Breast epithelium (tissue), 4 donors: ENCODE data around the gene SLC25A21. TPM values are rescaled to one million over a fixed set of nuclear protein-coding genes. Genes with fewer than 3 reads are reported as not detected.

Experiments
- DNase-seq, 2 donors: peaks; one replicate each; pipeline ENCODE4 v3.0.0-alpha.2; 2019; ENCODE audit warnings: low spot score in 2 of 2
- H3K27ac ChIP-seq, 2 donors: fragments of 200-600 bp; sonication (generic) in 1 of 2; one replicate each; pipeline ENCODE4 v1.5.1; 2016 to 2019; ENCODE audit warnings: mild to moderate bottlenecking in 1 of 2
- H3K27me3 ChIP-seq, 2 donors: fragments of 200-600 bp; sonication (generic) in 1 of 2; one replicate each; pipeline versions ENCODE4 v1.5.1 to v1.6.0; 2017 to 2019; ENCODE audit warnings: control low read depth in 1 of 2, mild to moderate bottlenecking in 1 of 2
- H3K36me3 ChIP-seq: fragments of 200-600 bp; one replicate; pipeline ENCODE4 v1.5.1; 2019
- H3K4me1 ChIP-seq, 2 donors: fragments of 200-600 bp; sonication (generic); one replicate each; pipeline ENCODE4 v1.5.1; 2016 to 2019; ENCODE audit warnings: control low read depth in 1 of 2
- H3K4me3 ChIP-seq, 3 donors: fragments of 200-600 bp; sonication (generic); 1 replicate in 2 of 3; 2 replicates in 1 of 3; pipeline ENCODE4 v1.5.1; 2016 to 2019; ENCODE audit warnings: mild to moderate bottlenecking in 3 of 3, moderate library complexity in 2 of 3
- H3K9me3 ChIP-seq, 2 donors: fragments of 200-600 bp; sonication (generic) in 1 of 2; one replicate each; pipeline ENCODE4 v1.5.1; 2016 to 2019; ENCODE audit warnings: control low read depth in 1 of 2
- POLR2A ChIP-seq: fragments of 450-650 bp; IDR thresholded peaks from one replicate; pipeline ENCODE4 v1.6.1; 2016; ENCODE audit warnings: antibody characterized with exemption, mild to moderate bottlenecking, moderate library complexity
- POLR2AphosphoS5 ChIP-seq, 3 donors: sonication (generic); formaldehyde crosslinking; IDR thresholded peaks; one replicate each; pipeline ENCODE4 v1.6.1; 2017; ENCODE audit warnings: antibody characterized with exemption in 3 of 3
- intact Hi-C: fragments of 100-400 bp; cut with DNase I; formaldehyde crosslinking; loops from one replicate; pipeline ENCODE4 v1.15.1; 2023; ENCODE audit warnings: low total_unique reads
- total RNA-seq, 3 donors: library from RNA; depleted of rRNA; stranded (reverse); fragments of >200 nt; gene quantifications; one replicate each; pipeline ENCODE4 v1.1.0, GENCODE V29; 2016
- TF ChIP-seq, protein P1 (sequence below), 3 donors: fragments of 450-650 bp; IDR thresholded peaks; one replicate each; pipeline ENCODE4 v1.5.1; 2016 to 2017; ENCODE audit warnings: antibody characterized with exemption in 3 of 3, mild to moderate bottlenecking in 3 of 3, moderate library complexity in 3 of 3

SLC25A21 gene
- total RNA-seq, 3 donors from 2014 or later: 0.66 to 2.3 (median 1.6) TPM

DNA sequence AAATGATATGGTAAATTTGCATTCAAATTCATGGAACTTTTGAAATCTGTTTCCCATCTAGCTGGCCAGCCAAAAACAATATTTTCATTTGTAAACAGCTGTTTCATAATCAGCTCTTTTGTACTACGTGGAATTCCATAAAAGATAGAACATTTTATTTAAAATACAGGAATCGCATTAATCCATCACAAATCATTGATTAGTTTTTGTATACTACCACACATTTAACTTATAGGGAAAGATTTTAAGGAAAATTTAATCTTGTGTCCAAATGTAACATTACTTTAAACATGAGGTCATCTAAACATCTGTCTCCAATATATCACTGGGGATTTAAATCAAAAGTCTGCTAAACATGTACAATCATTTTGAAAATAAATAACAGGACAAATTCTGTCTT lies 33.5 kb downstream of the SLC25A21 start:
- H3K27ac ChIP-seq: no peak overlapping the region
- no peaks in the 10 kb centered on the region for H3K36me3 ChIP-seq
- intact Hi-C loops: no loop called here
- TF ChIP-seq POLR2AphosphoS5 (IDR thresholded peaks at IDR 0.05) (no peak), POLR2A (no peak)
- TF ChIP-seq, protein P1, sequence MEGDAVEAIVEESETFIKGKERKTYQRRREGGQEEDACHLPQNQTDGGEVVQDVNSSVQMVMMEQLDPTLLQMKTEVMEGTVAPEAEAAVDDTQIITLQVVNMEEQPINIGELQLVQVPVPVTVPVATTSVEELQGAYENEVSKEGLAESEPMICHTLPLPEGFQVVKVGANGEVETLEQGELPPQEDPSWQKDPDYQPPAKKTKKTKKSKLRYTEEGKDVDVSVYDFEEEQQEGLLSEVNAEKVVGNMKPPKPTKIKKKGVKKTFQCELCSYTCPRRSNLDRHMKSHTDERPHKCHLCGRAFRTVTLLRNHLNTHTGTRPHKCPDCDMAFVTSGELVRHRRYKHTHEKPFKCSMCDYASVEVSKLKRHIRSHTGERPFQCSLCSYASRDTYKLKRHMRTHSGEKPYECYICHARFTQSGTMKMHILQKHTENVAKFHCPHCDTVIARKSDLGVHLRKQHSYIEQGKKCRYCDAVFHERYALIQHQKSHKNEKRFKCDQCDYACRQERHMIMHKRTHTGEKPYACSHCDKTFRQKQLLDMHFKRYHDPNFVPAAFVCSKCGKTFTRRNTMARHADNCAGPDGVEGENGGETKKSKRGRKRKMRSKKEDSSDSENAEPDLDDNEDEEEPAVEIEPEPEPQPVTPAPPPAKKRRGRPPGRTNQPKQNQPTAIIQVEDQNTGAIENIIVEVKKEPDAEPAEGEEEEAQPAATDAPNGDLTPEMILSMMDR (IDR thresholded peaks at IDR 0.05): no peak
- DNase-seq: no peak
- no peak overlapping the region for H3K4me3 ChIP-seq
- no peaks in the 10 kb centered on the region for H3K27me3 ChIP-seq
- no peaks in the 10 kb centered on the region for H3K9me3 ChIP-seq
- H3K4me1 ChIP-seq: no peaks in the 10 kb centered on the region

DNA sequence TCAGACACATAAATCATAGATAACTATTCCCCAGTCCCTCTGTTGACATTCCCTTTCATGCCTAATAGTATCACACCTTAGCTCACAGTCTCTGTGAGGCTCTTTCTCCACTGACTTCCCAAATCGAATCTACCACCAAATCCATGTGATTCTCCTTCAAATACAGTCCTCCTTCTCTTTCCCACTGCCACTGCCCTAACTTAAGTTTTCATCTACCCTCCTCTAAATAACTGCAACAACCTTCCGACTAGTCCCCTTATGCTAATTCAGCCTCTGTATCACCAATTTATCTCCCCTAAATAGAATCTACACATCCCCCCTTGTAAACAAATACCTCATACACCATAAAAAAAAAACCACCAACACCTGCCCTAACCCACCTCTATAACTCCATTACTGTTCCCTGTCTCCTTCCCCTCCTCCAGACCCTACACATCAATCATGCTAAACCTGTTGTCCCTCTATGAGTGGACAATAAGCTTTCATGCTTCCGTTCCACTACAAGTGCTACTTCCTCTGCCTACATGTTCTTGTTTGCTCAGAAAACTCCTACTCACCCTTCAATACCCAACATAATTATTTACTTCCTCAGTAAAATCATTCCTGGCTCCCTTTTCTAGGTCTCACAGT lies 39.0 kb downstream of the SLC25A21 start:
- H3K36me3 ChIP-seq: no peaks in the 10 kb centered on the region
- no peak overlapping the region for H3K27ac ChIP-seq
- no peaks in the 10 kb centered on the region for H3K9me3 ChIP-seq
- TF ChIP-seq POLR2A (no peak), POLR2AphosphoS5 (IDR thresholded peaks at IDR 0.05) (no peak)
- TF ChIP-seq, protein P1 (IDR thresholded peaks at IDR 0.05): no peak
- H3K4me3 ChIP-seq: no peak overlapping the region
- H3K4me1 ChIP-seq: no peaks in the 10 kb centered on the region
- intact Hi-C loops: no loop called here
- H3K27me3 ChIP-seq: no peaks in the 10 kb centered on the region
- DNase-seq: no peak

GRCh38 chr14:37131205-37131604 lies 41.2 kb downstream of the SLC25A21 start:
- Histone ChIP-seq H3K27me3 (no peaks in the 10 kb centered on the region), H3K36me3 (no peaks in the 10 kb centered on the region), H3K4me1 (no peaks in the 10 kb centered on the region), H3K9me3 (no peaks in the 10 kb centered on the region), H3K27ac (no peak overlapping the region), H3K4me3 (no peak overlapping the region)
- TF ChIP-seq, protein P1 (IDR thresholded peaks at IDR 0.05): no peak
- TF ChIP-seq POLR2AphosphoS5 (IDR thresholded peaks at IDR 0.05) (no peak), POLR2A (no peak)
- DNase-seq: no peak
- intact Hi-C loops: no loop called here

DNA sequence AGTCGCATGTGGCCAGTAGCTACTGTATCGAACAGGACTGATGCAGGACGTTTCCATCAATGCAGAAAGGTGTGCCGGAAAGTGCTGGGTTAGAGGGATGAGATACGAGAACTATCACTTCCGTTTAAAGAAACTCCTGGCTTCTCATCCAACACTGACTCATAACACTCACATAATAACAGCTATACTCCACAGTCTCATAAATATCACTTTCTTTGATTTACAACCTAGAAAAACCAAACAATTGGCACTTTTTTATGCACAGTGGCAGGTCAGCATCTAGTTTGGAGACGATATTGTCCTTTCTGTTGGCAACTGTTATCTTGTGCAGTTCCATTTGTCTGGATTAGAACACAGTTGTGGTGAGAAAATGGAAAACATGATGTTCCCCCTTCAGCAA lies 43.4 kb downstream of the SLC25A21 start:
- Histone ChIP-seq H3K36me3 (no peaks in the 10 kb centered on the region), H3K27ac (no peak overlapping the region), H3K4me3 (no peak overlapping the region), H3K27me3 (no peaks in the 10 kb centered on the region), H3K9me3 (no peaks in the 10 kb centered on the region), H3K4me1 (no peaks in the 10 kb centered on the region)
- DNase-seq: no peak
- intact Hi-C loops: no loop called here
- TF ChIP-seq POLR2A (no peak), POLR2AphosphoS5 (IDR thresholded peaks at IDR 0.05) (no peak)
- TF ChIP-seq, protein P1 (IDR thresholded peaks at IDR 0.05): no peak

- Histone ChIP-seq H3K4me3 (no peak overlapping the region), H3K27me3 (no peaks in the 10 kb centered on the region), H3K9me3 (peaks cover 0 to under 1% of the 10 kb centered on the region in 2 donors), H3K4me1 (no peaks in the 10 kb centered on the region), H3K36me3 (no peaks in the 10 kb centered on the region), H3K27ac (no peak overlapping the region)
- TF ChIP-seq POLR2A (no peak), POLR2AphosphoS5 (IDR thresholded peaks at IDR 0.05) (no peak)
- TF ChIP-seq, protein P1 (IDR thresholded peaks at IDR 0.05): no peak
- intact Hi-C loops: no loop called here
- no peak for DNase-seq
These were observed 47.8 kb downstream of the SLC25A21 start for GRCh38 chr14:37124614-37125013.
